H9 (cell line): Measurements from ENCODE around the gene EHD4. TPM values are rescaled to one million over a fixed set of nuclear protein-coding genes. Genes with fewer than 3 reads are reported as not detected.

Experiments
- DNase-seq: peaks from one replicate; pipeline ENCODE4 v3.0.0-alpha.2; 2017
- H2AFZ ChIP-seq: one replicate; pipeline ENCODE4 v1.6.1; 2013; ENCODE audit warnings: mild to moderate bottlenecking, low read length, control low read depth, moderate library complexity
- H2AK5ac ChIP-seq: 2 replicates; pipeline ENCODE4 v1.6.1; 2013; ENCODE audit warnings: low read length, control low read depth, mixed read lengths; ENCODE audit not compliant: insufficient read length
- H2BK120ac ChIP-seq: one replicate; pipeline ENCODE4 v1.6.1; 2013; ENCODE audit warnings: low read depth, mild to moderate bottlenecking, low read length, control low read depth, inconsistent platforms; ENCODE audit not compliant: poor library complexity, severe bottlenecking
- H2BK12ac ChIP-seq: 2 replicates; pipeline ENCODE4 v1.6.1; 2013; ENCODE audit warnings: low read length, control low read depth, mixed read lengths, low read depth; ENCODE audit not compliant: insufficient read length
- H2BK15ac ChIP-seq: 2 replicates; pipeline ENCODE4 v1.6.1; 2013; ENCODE audit warnings: low read depth, low read length, control low read depth
- H2BK20ac ChIP-seq: one replicate; pipeline ENCODE4 v1.6.1; 2013; ENCODE audit warnings: low read depth, mild to moderate bottlenecking, low read length, control low read depth, inconsistent platforms; ENCODE audit not compliant: poor library complexity, severe bottlenecking
- H2BK5ac ChIP-seq: 2 replicates; pipeline ENCODE4 v1.6.1; 2013; ENCODE audit warnings: low read length, control low read depth, mixed read lengths; ENCODE audit not compliant: insufficient read length
- H3K14ac ChIP-seq: 2 replicates; pipeline ENCODE4 v1.6.1; 2013; ENCODE audit warnings: low read length, control low read depth; ENCODE audit not compliant: insufficient read depth
- H3K18ac ChIP-seq: 2 replicates; pipeline ENCODE4 v1.6.1; 2013; ENCODE audit warnings: low read depth, mild to moderate bottlenecking, mixed read lengths, low read length, control low read depth; ENCODE audit not compliant: insufficient read length
- H3K23ac ChIP-seq: 2 replicates; pipeline ENCODE4 v1.6.1; 2013; ENCODE audit warnings: low read length, control low read depth, mixed read lengths, low read depth; ENCODE audit not compliant: insufficient read length
- H3K23me2 ChIP-seq: 2 replicates; pipeline ENCODE4 v1.6.1; 2013; ENCODE audit warnings: low read depth, mild to moderate bottlenecking, mixed read lengths, low read length, control low read depth; ENCODE audit not compliant: insufficient read length, poor library complexity, severe bottlenecking
- H3K27ac ChIP-seq: 2 replicates; pipeline ENCODE4 v1.5.1; 2013; ENCODE audit warnings: low read length, control low read depth, mixed read lengths, low read depth; ENCODE audit not compliant: insufficient read length
- H3K27me3 ChIP-seq: 2 replicates; pipeline ENCODE4 v1.6.1; 2013; ENCODE audit warnings: low read length, control low read depth, inconsistent platforms; ENCODE audit not compliant: insufficient read depth
- H3K4ac ChIP-seq: 2 replicates; pipeline ENCODE4 v1.6.1; 2013; ENCODE audit warnings: low read depth, mild to moderate bottlenecking, control low read depth, inconsistent platforms, low read length, moderate library complexity
- H3K4me1 ChIP-seq: 2 replicates; pipeline ENCODE4 v1.6.1; 2013; ENCODE audit warnings: low read length, control low read depth, inconsistent platforms; ENCODE audit not compliant: insufficient read depth
- H3K4me2 ChIP-seq: 2 replicates; pipeline ENCODE4 v1.6.1; 2013; ENCODE audit warnings: low read length, control low read depth, mixed read lengths; ENCODE audit not compliant: insufficient read length, insufficient read depth
- H3K56ac ChIP-seq: 2 replicates; pipeline ENCODE4 v1.6.1; 2013; ENCODE audit warnings: low read depth, mild to moderate bottlenecking, mixed read lengths, low read length, control low read depth; ENCODE audit not compliant: insufficient read length
- H3K79me1 ChIP-seq: 2 replicates; pipeline ENCODE4 v1.6.1; 2013; ENCODE audit warnings: low read depth, mild to moderate bottlenecking, moderate library complexity, low read length, control low read depth, inconsistent platforms; ENCODE audit not compliant: insufficient read depth, poor library complexity, severe bottlenecking
- H3K79me2 ChIP-seq: 2 replicates; pipeline ENCODE4 v1.6.1; 2013; ENCODE audit warnings: low read length, control low read depth, inconsistent platforms; ENCODE audit not compliant: insufficient read depth
- H3K9ac ChIP-seq: 2 replicates; pipeline ENCODE4 v1.6.1; 2013; ENCODE audit warnings: low read length, control low read depth, mixed read lengths; ENCODE audit not compliant: insufficient read length; ENCODE audit errors: extremely low read depth
- H3K9me3 ChIP-seq: one replicate; pipeline ENCODE4 v1.6.1; 2013; ENCODE audit warnings: low read depth, low read length, inconsistent platforms; ENCODE audit not compliant: control insufficient read depth
- H3T11ph ChIP-seq: one replicate; pipeline ENCODE4 v1.6.1; 2013; ENCODE audit warnings: mild to moderate bottlenecking, low read length, control low read depth, inconsistent platforms
- H4K20me1 ChIP-seq: one replicate; pipeline ENCODE4 v1.6.1; 2013; ENCODE audit not compliant: control insufficient read depth, insufficient read length, insufficient read depth
- H4K5ac ChIP-seq: 2 replicates; pipeline ENCODE4 v1.6.1; 2013; ENCODE audit warnings: low read depth, mild to moderate bottlenecking, mixed read lengths, low read length, control low read depth; ENCODE audit not compliant: insufficient read length
- H4K8ac ChIP-seq: replicated peaks from 2 replicates; pipeline ENCODE4 v1.6.1; 2013; ENCODE audit warnings: low read length, control low read depth, mixed read lengths, low read depth; ENCODE audit not compliant: insufficient read length
- H4K91ac ChIP-seq: 2 replicates; pipeline ENCODE4 v1.6.1; 2013; ENCODE audit warnings: low read depth, mild to moderate bottlenecking, moderate library complexity, mixed read lengths, low read length, control low read depth; ENCODE audit not compliant: insufficient read length
- H3K27ac Mint-ChIP-seq, 3 experiments: 2 replicates in 2 of 3; 3 replicates in 1 of 3; pipeline ENCODE4 v1.8.0; 2020 to 2021; ENCODE audit warnings: mixed read lengths in 3 of 3, mild to moderate bottlenecking in 1 of 3, moderate library complexity in 1 of 3
- H3K27me3 Mint-ChIP-seq: 2 replicates; pipeline ENCODE4 v1.8.0; 2021; ENCODE audit warnings: low read depth, mild to moderate bottlenecking, moderate library complexity, mixed read lengths
- H3K36me3 Mint-ChIP-seq, 3 experiments: 2 replicates in 2 of 3; 3 replicates in 1 of 3; pipeline ENCODE4 v1.8.0; 2020 to 2021; ENCODE audit warnings: low read depth in 3 of 3, mixed read lengths in 3 of 3; ENCODE audit not compliant: insufficient read depth in 1 of 3
- H3K4me1 Mint-ChIP-seq, 2 experiments: 2 replicates each; pipeline ENCODE4 v1.8.0; 2020; ENCODE audit warnings: mixed read lengths in 2 of 2
- H3K4me3 Mint-ChIP-seq, 2 experiments: 2 replicates in 1 of 2; 3 replicates in 1 of 2; pipeline ENCODE4 v1.8.0; 2020 to 2021; ENCODE audit warnings: mild to moderate bottlenecking in 2 of 2, mixed read lengths in 2 of 2, moderate library complexity in 1 of 2
- H3K9me3 Mint-ChIP-seq, 2 experiments: 2 replicates in 1 of 2; 3 replicates in 1 of 2; pipeline ENCODE4 v1.8.0; 2020; ENCODE audit warnings: mild to moderate bottlenecking in 2 of 2, mixed read lengths in 2 of 2, moderate library complexity in 1 of 2
- whole genome bisulfite sequencing: extraction: QIAGEN DNeasy Blood & Tissue Kit; methylation state at CpG from one replicate; pipeline ENCODE4 v1.1.7; 2013; ENCODE audit warnings: missing lambda C conversion rate, low lambda C conversion rate, mixed read lengths; ENCODE audit not compliant: insufficient read length; ENCODE audit errors: extremely low coverage; 5-methylcytosine and 5-hydroxymethylcytosine counted together
- total RNA-seq: library from RNA; stranded (reverse); gene quantifications from 2 replicates; pipeline ENCODE4 v1.2.1, GENCODE V29; 2021
- TF ChIP-seq, protein P1 (sequence below): fragments of 200-600 bp; sonication (generic); conservative IDR thresholded peaks from 3 replicates; pipeline ENCODE4 v1.8.0; 2021; ENCODE audit warnings: antibody characterized with exemption, mild to moderate bottlenecking

The EHD4 gene
- total RNA-seq, 1 experiment from 2014 or later: 22.9 TPM

DNA sequence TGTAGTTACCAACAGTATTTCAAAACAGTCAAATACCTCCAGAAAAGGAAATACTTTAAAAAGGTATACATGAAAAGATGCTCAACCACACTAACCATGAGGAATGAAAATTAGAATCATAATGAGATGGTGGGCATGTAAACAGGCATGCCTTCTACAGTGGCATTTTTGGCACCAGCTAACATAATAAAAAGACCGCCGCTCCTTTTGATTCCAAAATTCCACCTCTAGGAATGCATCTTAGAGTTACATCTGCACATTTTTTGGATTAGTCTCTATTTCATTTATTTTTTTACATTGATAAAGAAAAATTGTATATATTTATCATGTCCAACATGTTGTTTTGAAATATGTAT, 41.5 kb downstream of the EHD4 start:
- Mint-ChIP-seq H3K36me3 (peaks cover 0 to 6% (median 5%) of the 10 kb centered on the region in 3 experiments; a peak in 1 of 7 replicates), H3K27ac (no peak overlapping the region), H3K9me3 (no peaks in the 10 kb centered on the region; a peak in 1 of 5 replicates), H3K4me1 (peaks cover 32 to 39% of the 10 kb centered on the region in 2 experiments), H3K4me3 (no peak overlapping the region), H3K27me3 (no peaks in the 10 kb centered on the region)
- Histone ChIP-seq H3K4me2 (no peak overlapping the region), H2BK120ac (no peak overlapping the region), H3K4me1 (peaks cover 10% of the 10 kb centered on the region; the same call in 1 of the 2 replicates), H3K14ac (no peak overlapping the region), H3K56ac (no peak overlapping the region), H3K23me2 (no peaks in the 10 kb centered on the region), H3K9me3 (no peaks in the 10 kb centered on the region), H2BK12ac (no peak overlapping the region), H2BK20ac (no peak overlapping the region), H3K4ac (no peak overlapping the region), H3K79me1 (no peaks in the 10 kb centered on the region), H2AK5ac (no peak overlapping the region), H3K27me3 (no peaks in the 10 kb centered on the region), H3K18ac (no peak overlapping the region), H4K5ac (no peak overlapping the region), H4K8ac (no peak overlapping the region), H3K79me2 (0 out of 2 replicates have a peak, but pooled peaks cover 2% of the 10 kb centered on the region), H3K27ac (no peak overlapping the region), H4K91ac (no peak overlapping the region), H2BK15ac (no peak overlapping the region), H2BK5ac (no peak overlapping the region), H3K23ac (no peak overlapping the region), H3K9ac (no peak overlapping the region), H4K20me1 (no peaks in the 10 kb centered on the region), H2AFZ (no peak overlapping the region), H3T11ph (no peak overlapping the region)
- no peak for DNase-seq
- no CpG with 5 or more reads among the region's 2 CpGs for whole genome bisulfite sequencing
- TF ChIP-seq, protein P1, sequence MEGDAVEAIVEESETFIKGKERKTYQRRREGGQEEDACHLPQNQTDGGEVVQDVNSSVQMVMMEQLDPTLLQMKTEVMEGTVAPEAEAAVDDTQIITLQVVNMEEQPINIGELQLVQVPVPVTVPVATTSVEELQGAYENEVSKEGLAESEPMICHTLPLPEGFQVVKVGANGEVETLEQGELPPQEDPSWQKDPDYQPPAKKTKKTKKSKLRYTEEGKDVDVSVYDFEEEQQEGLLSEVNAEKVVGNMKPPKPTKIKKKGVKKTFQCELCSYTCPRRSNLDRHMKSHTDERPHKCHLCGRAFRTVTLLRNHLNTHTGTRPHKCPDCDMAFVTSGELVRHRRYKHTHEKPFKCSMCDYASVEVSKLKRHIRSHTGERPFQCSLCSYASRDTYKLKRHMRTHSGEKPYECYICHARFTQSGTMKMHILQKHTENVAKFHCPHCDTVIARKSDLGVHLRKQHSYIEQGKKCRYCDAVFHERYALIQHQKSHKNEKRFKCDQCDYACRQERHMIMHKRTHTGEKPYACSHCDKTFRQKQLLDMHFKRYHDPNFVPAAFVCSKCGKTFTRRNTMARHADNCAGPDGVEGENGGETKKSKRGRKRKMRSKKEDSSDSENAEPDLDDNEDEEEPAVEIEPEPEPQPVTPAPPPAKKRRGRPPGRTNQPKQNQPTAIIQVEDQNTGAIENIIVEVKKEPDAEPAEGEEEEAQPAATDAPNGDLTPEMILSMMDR: no peak
